ENCODE data around the gene RGR. TPM values are rescaled to one million over a fixed set of nuclear protein-coding genes. Genes with fewer than 3 reads are reported as not detected.

RGR gene
- total RNA-seq, 2 donors from 2014 or later = not detected

- Mint-ChIP-seq H3K27ac (no peak overlapping the region), H3K4me3 (no peak overlapping the region), H3K27me3 (ENCODE audit: insufficient read depth) (peaks cover 20% of the 10 kb centered on the region), H3K9me3 (no peaks in the 10 kb centered on the region), H3K4me1 (peaks cover 29% of the 10 kb centered on the region), H3K36me3 (ENCODE audit: low read depth) (no peaks in the 10 kb centered on the region)
- Histone ChIP-seq H3K4me3 (ENCODE audit: low read length) (no peak overlapping the region), H3K27me3 (ENCODE audit: control insufficient read depth, insufficient read depth, low read length, poor library complexity, severe bottlenecking) (no peaks in the 10 kb centered on the region), H3K9ac (ENCODE audit: extremely low read depth, low read length, poor library complexity, severe bottlenecking) (no peak overlapping the region), H3K9me3 (ENCODE audit: control insufficient read depth, low read length) (no peaks in the 10 kb centered on the region), H3K36me3 (ENCODE audit: control insufficient read depth, insufficient read depth, low read length) (no peaks in the 10 kb centered on the region), H3K4me1 (ENCODE audit: control insufficient read depth, insufficient read depth, low read length) (peaks cover 9% of the 10 kb centered on the region), H3K27ac (ENCODE audit: low read depth, low read length) (no peak overlapping the region)
- TF ChIP-seq CTCF (conservative IDR thresholded peaks at IDR 0.05) = peak; percentile 95
- peak; percentile 91 for DNase-seq
- 60 to 81% methylated on average over 5 to 7 of the region's 7 CpGs for WGBS, 2 experiments (ENCODE audit: insufficient coverage in 1 of 2, insufficient read length in 1 of 2)
These were observed 22.8 kb downstream of the RGR start for GRCh38 chr10:84267503-84268126.

GRCh38 chr10:84269162-84269561, 24.3 kb downstream of the RGR start:
- no peaks in the 10 kb centered on the region for H3K36me3 ChIP-seq (ENCODE audit: control insufficient read depth, insufficient read depth, low read length)
- Mint-ChIP-seq H3K4me1 (peaks cover 29% of the 10 kb centered on the region), H3K9me3 (no peaks in the 10 kb centered on the region), H3K27me3 (ENCODE audit: insufficient read depth) (peaks cover 17% of the 10 kb centered on the region), H3K27ac (no peak overlapping the region), H3K4me3 (no peak overlapping the region), H3K36me3 (ENCODE audit: low read depth) (no peaks in the 10 kb centered on the region)
- H3K4me3 ChIP-seq (ENCODE audit: low read length) = no peak overlapping the region
- peak; percentile 9 for DNase-seq
- H3K4me1 ChIP-seq (ENCODE audit: control insufficient read depth, insufficient read depth, low read length) = peaks cover 9% of the 10 kb centered on the region
- H3K27ac ChIP-seq (ENCODE audit: low read depth, low read length) = no peak overlapping the region
- H3K27me3 ChIP-seq (ENCODE audit: control insufficient read depth, insufficient read depth, low read length, poor library complexity, severe bottlenecking) = no peaks in the 10 kb centered on the region
- no peak overlapping the region for H3K9ac ChIP-seq (ENCODE audit: extremely low read depth, low read length, poor library complexity, severe bottlenecking)
- H3K9me3 ChIP-seq (ENCODE audit: control insufficient read depth, low read length) = no peaks in the 10 kb centered on the region
- TF ChIP-seq CTCF (conservative IDR thresholded peaks at IDR 0.05) = no peak
- WGBS, 2 experiments (ENCODE audit: insufficient coverage in 1 of 2, insufficient read length in 1 of 2) = 100% methylated on average over 1 of the region's 1 CpG; no CpG with 5 or more reads in 1 of the 2 experiments

- Histone ChIP-seq H3K36me3 (ENCODE audit: control insufficient read depth, insufficient read depth, low read length) (no peaks in the 10 kb centered on the region), H3K4me3 (ENCODE audit: low read length) (no peak overlapping the region), H3K27me3 (ENCODE audit: control insufficient read depth, insufficient read depth, low read length, poor library complexity, severe bottlenecking) (no peaks in the 10 kb centered on the region), H3K9ac (ENCODE audit: extremely low read depth, low read length, poor library complexity, severe bottlenecking) (no peak overlapping the region), H3K9me3 (ENCODE audit: control insufficient read depth, low read length) (no peaks in the 10 kb centered on the region), H3K27ac (ENCODE audit: low read depth, low read length) (no peak overlapping the region), H3K4me1 (ENCODE audit: control insufficient read depth, insufficient read depth, low read length) (peaks cover 9% of the 10 kb centered on the region)
- Mint-ChIP-seq H3K27me3 (ENCODE audit: insufficient read depth) (peaks cover 13% of the 10 kb centered on the region), H3K4me1 (peaks cover 26% of the 10 kb centered on the region), H3K4me3 (no peak overlapping the region), H3K27ac (no peak overlapping the region), H3K9me3 (no peaks in the 10 kb centered on the region), H3K36me3 (ENCODE audit: low read depth) (no peaks in the 10 kb centered on the region)
- TF ChIP-seq CTCF (conservative IDR thresholded peaks at IDR 0.05) = no peak
- WGBS, 2 experiments (ENCODE audit: insufficient coverage in 1 of 2, insufficient read length in 1 of 2) = 83 to 89% methylated on average over 1 to 2 of the region's 2 CpGs
- peak; percentile 9 for DNase-seq
These were observed 24.9 kb downstream of the RGR start for GRCh38 chr10:84269773-84270172.
